Measurements from ENCODE around the gene PLA2G6. TPM values are rescaled to one million over a fixed set of nuclear protein-coding genes. Genes with fewer than 3 reads are reported as not detected.

Gene PLA2G6
- total RNA-seq, 1 experiment from 2014 or later = 36.0 TPM

DNA sequence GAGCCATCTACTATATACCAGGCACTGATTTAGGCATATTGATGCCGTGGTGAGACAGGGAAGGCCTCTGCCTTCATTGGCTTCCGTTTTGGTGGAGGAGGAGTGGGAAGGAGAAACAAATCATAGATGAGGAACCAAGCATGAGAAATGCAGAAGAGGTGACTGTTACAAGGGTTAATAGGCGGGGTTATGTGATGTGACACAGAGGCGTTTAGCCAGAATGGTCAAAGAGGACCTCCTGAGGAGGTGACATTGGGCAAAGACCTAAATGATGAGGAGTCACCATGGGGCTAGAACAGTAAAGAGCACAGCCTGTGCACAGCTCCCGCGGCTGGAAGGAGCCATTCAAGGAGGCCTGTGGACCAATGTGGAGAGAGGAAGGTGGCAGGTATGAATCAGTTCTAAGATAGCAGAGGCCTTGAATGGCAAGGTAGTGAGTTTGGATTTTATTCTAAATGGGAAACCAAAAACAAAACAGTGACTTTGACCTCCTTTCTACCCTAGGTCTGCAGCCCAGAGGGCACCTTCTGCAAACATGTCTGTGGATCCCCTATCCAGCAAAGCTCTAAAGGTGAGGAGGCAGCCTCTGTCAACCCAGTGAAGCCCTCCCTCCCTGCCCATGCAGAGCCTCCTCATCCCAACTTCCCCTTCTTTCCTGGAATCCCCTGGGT lies 31.8 kb upstream of the PLA2G6 start:
- Histone ChIP-seq H4K20me1 (ENCODE audit: insufficient read depth) (no peaks in the 10 kb centered on the region), H3K4me2 (ENCODE audit: low read length) (no peak overlapping the region), H3K4me1 (ENCODE audit: control insufficient read depth in 1 of 2, insufficient read depth in 2 of 2, low read length in 2 of 2) (peaks cover 12 to 42% of the 10 kb centered on the region in 2 experiments), H3K36me3 (ENCODE audit: control insufficient read depth in 1 of 2, insufficient read depth in 2 of 2, low read length in 2 of 2) (peaks cover 0 to 13% of the 10 kb centered on the region in 2 experiments; a peak in 2 of 4 replicates), H3K27ac (ENCODE audit: low read depth, low read length) (no peak overlapping the region), H3K4me3 (replicated peaks in 1 of 2; ENCODE audit: low read depth in 1 of 2, low read length in 2 of 2) (no peak overlapping the region), H2AFZ (ENCODE audit: low read depth, low read length, poor library complexity, severe bottlenecking) (no peak overlapping the region), H3K9me3 (ENCODE audit: control insufficient read depth in 1 of 2, insufficient read depth in 1 of 2, low read depth in 1 of 2, low read length in 2 of 2) (no peaks in the 10 kb centered on the region), H3K9ac (ENCODE audit: low read length) (no peak overlapping the region), H3K79me2 (ENCODE audit: insufficient read depth, low read length) (peaks cover 42% of the 10 kb centered on the region), H3K27me3 (ENCODE audit: insufficient read depth, low read length) (no peaks in the 10 kb centered on the region), H3K9me2 (ENCODE audit: insufficient read depth) (no peaks in the 10 kb centered on the region)
- ChIA-PET CTCF (no interaction called here), RAD21 (ENCODE audit: low non-redundant PET in 1 of 2, low total read pairs in 2 of 2, uncharacterized antibody in 2 of 2, unreplicated experiment in 2 of 2) (no interaction called here), POLR2A (no interaction called here)
- intact Hi-C loops (cut with micrococcal nuclease) = no loop called here
- ATAC-seq (no peak), DNase-seq (ENCODE audit: low read depth, low spot score) (no peak)
- no TSS peak for BruUV-seq (replicated peaks)
- TF ChIP-seq ELF1 (IDR thresholded peaks at IDR 0.05; ENCODE audit: borderline replicate concordance, low read depth) (no peak), FOSL1 (IDR thresholded peaks at IDR 0.05; ENCODE audit: low read depth) (no peak), JUND (IDR thresholded peaks at IDR 0.05) (no peak), SP1 (IDR thresholded peaks at IDR 0.05; ENCODE audit: low read depth) (no peak), CEBPB (IDR thresholded peaks at IDR 0.05; ENCODE audit: low read depth) (no peak), EGR1 (IDR thresholded peaks at IDR 0.05; ENCODE audit: low read depth) (no peak), SRF (IDR thresholded peaks at IDR 0.05; ENCODE audit: low read depth) (no peak), POLR2A (IDR thresholded peaks at IDR 0.05; ENCODE audit: borderline replicate concordance, extremely low read depth, insufficient read depth, insufficient read length) (no peak), CBX3 (IDR thresholded peaks at IDR 0.05; ENCODE audit: low read depth) (no peak), EZH2 (IDR thresholded peaks at IDR 0.05) (no peak), EZH2phosphoT487 (IDR thresholded peaks at IDR 0.05; ENCODE audit: borderline replicate concordance) (no peak)
- TF ChIP-seq, protein P1, sequence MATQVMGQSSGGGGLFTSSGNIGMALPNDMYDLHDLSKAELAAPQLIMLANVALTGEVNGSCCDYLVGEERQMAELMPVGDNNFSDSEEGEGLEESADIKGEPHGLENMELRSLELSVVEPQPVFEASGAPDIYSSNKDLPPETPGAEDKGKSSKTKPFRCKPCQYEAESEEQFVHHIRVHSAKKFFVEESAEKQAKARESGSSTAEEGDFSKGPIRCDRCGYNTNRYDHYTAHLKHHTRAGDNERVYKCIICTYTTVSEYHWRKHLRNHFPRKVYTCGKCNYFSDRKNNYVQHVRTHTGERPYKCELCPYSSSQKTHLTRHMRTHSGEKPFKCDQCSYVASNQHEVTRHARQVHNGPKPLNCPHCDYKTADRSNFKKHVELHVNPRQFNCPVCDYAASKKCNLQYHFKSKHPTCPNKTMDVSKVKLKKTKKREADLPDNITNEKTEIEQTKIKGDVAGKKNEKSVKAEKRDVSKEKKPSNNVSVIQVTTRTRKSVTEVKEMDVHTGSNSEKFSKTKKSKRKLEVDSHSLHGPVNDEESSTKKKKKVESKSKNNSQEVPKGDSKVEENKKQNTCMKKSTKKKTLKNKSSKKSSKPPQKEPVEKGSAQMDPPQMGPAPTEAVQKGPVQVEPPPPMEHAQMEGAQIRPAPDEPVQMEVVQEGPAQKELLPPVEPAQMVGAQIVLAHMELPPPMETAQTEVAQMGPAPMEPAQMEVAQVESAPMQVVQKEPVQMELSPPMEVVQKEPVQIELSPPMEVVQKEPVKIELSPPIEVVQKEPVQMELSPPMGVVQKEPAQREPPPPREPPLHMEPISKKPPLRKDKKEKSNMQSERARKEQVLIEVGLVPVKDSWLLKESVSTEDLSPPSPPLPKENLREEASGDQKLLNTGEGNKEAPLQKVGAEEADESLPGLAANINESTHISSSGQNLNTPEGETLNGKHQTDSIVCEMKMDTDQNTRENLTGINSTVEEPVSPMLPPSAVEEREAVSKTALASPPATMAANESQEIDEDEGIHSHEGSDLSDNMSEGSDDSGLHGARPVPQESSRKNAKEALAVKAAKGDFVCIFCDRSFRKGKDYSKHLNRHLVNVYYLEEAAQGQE (IDR thresholded peaks at IDR 0.05; ENCODE audit: low read depth) = no peak
